ENCODE results near the gene PTPDC1.

PTPDC1 gene

DNA sequence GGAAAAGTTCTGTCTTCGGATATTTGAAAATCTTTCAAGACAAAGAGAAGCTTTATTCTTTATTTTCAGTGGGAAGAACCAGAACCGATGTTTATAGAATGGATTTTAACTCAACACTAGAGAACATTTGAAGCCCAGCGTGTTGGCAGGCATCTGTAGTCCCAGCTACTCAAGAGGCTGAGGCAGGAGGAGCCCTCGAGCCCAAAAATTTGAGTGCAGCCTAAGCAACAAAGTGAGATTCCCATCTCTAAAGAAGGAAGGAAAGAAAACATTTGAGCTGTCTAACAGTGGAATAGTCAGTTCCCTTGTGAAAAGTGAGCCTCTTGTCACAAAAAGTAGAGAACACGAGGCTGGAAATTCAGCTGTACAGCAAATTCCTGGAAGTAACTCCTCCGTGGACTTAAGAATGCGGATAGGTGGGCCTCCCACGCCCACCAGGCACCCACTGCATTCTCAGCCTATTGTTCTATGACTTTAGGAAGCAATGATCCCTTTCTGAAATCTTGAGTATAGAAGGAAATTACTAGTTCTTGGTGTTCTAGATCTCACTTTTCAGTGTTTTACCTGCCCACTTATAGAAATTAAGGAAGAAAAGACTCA lies 2.3 kb upstream of the PTPDC1 start:
- no peaks in the 10 kb centered on the region for H3K9me3 ChIP-seq (ENCODE audit: insufficient read depth, low read length)
- H3K79me2 ChIP-seq (ENCODE audit: low read length): no peaks in the 10 kb centered on the region
- no peak overlapping the region for H3K4me2 ChIP-seq (ENCODE audit: low read length)
- no peaks in the 10 kb centered on the region for H3K27me3 ChIP-seq (ENCODE audit: low read depth, low read length)
- no peak overlapping the region for H3K9ac ChIP-seq (ENCODE audit: low read length)
- H3K36me3 ChIP-seq (replicated peaks; ENCODE audit: low read depth, low read length): peaks cover 3% of the 10 kb centered on the region
- TF ChIP-seq CTCF (IDR thresholded peaks at IDR 0.05; ENCODE audit: low read depth, low read length) (no peak), EZH2phosphoT487 (IDR thresholded peaks at IDR 0.05; ENCODE audit: low read depth) (no peak)
- H3K4me1 ChIP-seq (ENCODE audit: low read length): no peaks in the 10 kb centered on the region
- H4K20me1 ChIP-seq (ENCODE audit: insufficient read depth, low read length): no peaks in the 10 kb centered on the region
- H2AFZ ChIP-seq (ENCODE audit: low read depth, low read length): no peak overlapping the region
- no peak overlapping the region for H3K4me3 ChIP-seq (ENCODE audit: low read length)
- no peak overlapping the region for H3K27ac ChIP-seq (ENCODE audit: low read length)

- no peaks in the 10 kb centered on the region for H3K79me2 ChIP-seq (ENCODE audit: low read length)
- H3K27me3 ChIP-seq (ENCODE audit: low read depth, low read length): no peaks in the 10 kb centered on the region
- no peaks in the 10 kb centered on the region for H3K4me1 ChIP-seq (ENCODE audit: low read length)
- no peak for TF ChIP-seq CTCF (IDR thresholded peaks at IDR 0.05; ENCODE audit: low read depth, low read length)
- TF ChIP-seq EZH2phosphoT487 (IDR thresholded peaks at IDR 0.05; ENCODE audit: low read depth): no peak
- H3K9ac ChIP-seq (ENCODE audit: low read length): no peak overlapping the region
- H3K9me3 ChIP-seq (ENCODE audit: insufficient read depth, low read length): no peaks in the 10 kb centered on the region
- no peak overlapping the region for H3K4me3 ChIP-seq (ENCODE audit: low read length)
- H3K36me3 ChIP-seq (replicated peaks; ENCODE audit: low read depth, low read length): peaks cover 3% of the 10 kb centered on the region
- no peak overlapping the region for H3K27ac ChIP-seq (ENCODE audit: low read length)
- no peaks in the 10 kb centered on the region for H4K20me1 ChIP-seq (ENCODE audit: insufficient read depth, low read length)
- H3K4me2 ChIP-seq (ENCODE audit: low read length): no peak overlapping the region
- no peak overlapping the region for H2AFZ ChIP-seq (ENCODE audit: low read depth, low read length)
These were observed 1.7 kb upstream of the PTPDC1 start for GRCh38 chr9:94082553-94082952.

- no peaks in the 10 kb centered on the region for H3K79me2 ChIP-seq (ENCODE audit: low read length)
- H3K4me3 ChIP-seq (ENCODE audit: low read length): no peak overlapping the region
- no peak overlapping the region for H3K27ac ChIP-seq (ENCODE audit: low read length)
- H3K4me1 ChIP-seq (ENCODE audit: low read length): no peaks in the 10 kb centered on the region
- TF ChIP-seq CTCF (IDR thresholded peaks at IDR 0.05; ENCODE audit: low read depth, low read length): no peak
- TF ChIP-seq EZH2phosphoT487 (IDR thresholded peaks at IDR 0.05; ENCODE audit: low read depth): no peak
- H3K4me2 ChIP-seq (ENCODE audit: low read length): no peak overlapping the region
- H4K20me1 ChIP-seq (ENCODE audit: insufficient read depth, low read length): no peaks in the 10 kb centered on the region
- no peaks in the 10 kb centered on the region for H3K27me3 ChIP-seq (ENCODE audit: low read depth, low read length)
- H3K36me3 ChIP-seq (replicated peaks; ENCODE audit: low read depth, low read length): peaks cover 3% of the 10 kb centered on the region
- H3K9me3 ChIP-seq (ENCODE audit: insufficient read depth, low read length): no peaks in the 10 kb centered on the region
- no peak overlapping the region for H3K9ac ChIP-seq (ENCODE audit: low read length)
- no peak overlapping the region for H2AFZ ChIP-seq (ENCODE audit: low read depth, low read length)
These were observed 1.3 kb upstream of the PTPDC1 start for GRCh38 chr9:94082956-94083355.

DNA sequence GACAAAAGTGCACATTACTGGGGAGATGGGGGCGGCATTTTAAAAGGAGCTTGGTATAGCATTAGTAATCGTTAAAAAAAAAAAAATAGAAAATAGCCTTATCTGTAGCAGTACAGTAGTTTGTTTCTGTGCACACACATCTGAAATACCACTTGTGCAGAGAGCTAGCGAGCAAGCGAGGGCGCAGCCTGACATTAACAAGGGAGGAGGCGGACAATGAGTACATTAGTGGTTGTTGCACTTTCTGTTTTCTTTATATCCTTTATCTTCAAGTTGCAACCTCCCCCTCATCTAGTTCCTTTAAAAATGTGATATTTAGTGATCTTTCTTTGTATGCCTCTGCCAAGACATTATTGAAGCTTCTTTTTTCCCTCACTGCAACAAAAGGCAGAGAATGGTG lies 880 bp upstream of the PTPDC1 start:
- Histone ChIP-seq H3K9me3 (ENCODE audit: insufficient read depth, low read length) (no peaks in the 10 kb centered on the region), H3K4me3 (ENCODE audit: low read length) (no peak overlapping the region), H3K9ac (ENCODE audit: low read length) (no peak overlapping the region), H3K27ac (ENCODE audit: low read length) (no peak overlapping the region), H3K27me3 (ENCODE audit: low read depth, low read length) (no peaks in the 10 kb centered on the region), H3K36me3 (replicated peaks; ENCODE audit: low read depth, low read length) (peaks cover 3% of the 10 kb centered on the region), H4K20me1 (ENCODE audit: insufficient read depth, low read length) (no peaks in the 10 kb centered on the region), H3K4me2 (ENCODE audit: low read length) (no peak overlapping the region), H3K79me2 (ENCODE audit: low read length) (no peaks in the 10 kb centered on the region), H3K4me1 (ENCODE audit: low read length) (no peaks in the 10 kb centered on the region), H2AFZ (ENCODE audit: low read depth, low read length) (no peak overlapping the region)
- TF ChIP-seq EZH2phosphoT487 (IDR thresholded peaks at IDR 0.05; ENCODE audit: low read depth) (no peak), CTCF (IDR thresholded peaks at IDR 0.05; ENCODE audit: low read depth, low read length) (no peak)

All from OCI-LY3 (cell line).